HFF-Myc (cell line): ENCODE results near the gene CIDEA.
"Not testable (repeated sequence)": the region's sequence is repeated elsewhere in the genome, so short reads cannot be mapped to it uniquely, and the experiment has no call there.

Source experiments
- DNase-seq: peaks from one replicate; pipeline ENCODE4 v3.0.0-alpha.2; 2011; ENCODE audit warnings: low read depth; ENCODE audit errors: extremely low read depth
- H3K4me3 ChIP-seq: replicated peaks from 2 replicates; pipeline ENCODE4 v1.5.1; 2011; ENCODE audit warnings: low read depth, mild to moderate bottlenecking, control low read depth, low read length
- TF ChIP-seq, protein P1 (sequence below): IDR thresholded peaks from 2 replicates; pipeline ENCODE4 v1.5.1; 2012; ENCODE audit warnings: mild to moderate bottlenecking, low read depth, low read length, control low read depth; ENCODE audit errors: missing control alignments

The CIDEA gene

GRCh38 chr18:12238826-12239225 is 15.3 kb upstream of the CIDEA start:
- no peak overlapping the region for H3K4me3 ChIP-seq
- DNase-seq: no peak
- TF ChIP-seq, protein P1, sequence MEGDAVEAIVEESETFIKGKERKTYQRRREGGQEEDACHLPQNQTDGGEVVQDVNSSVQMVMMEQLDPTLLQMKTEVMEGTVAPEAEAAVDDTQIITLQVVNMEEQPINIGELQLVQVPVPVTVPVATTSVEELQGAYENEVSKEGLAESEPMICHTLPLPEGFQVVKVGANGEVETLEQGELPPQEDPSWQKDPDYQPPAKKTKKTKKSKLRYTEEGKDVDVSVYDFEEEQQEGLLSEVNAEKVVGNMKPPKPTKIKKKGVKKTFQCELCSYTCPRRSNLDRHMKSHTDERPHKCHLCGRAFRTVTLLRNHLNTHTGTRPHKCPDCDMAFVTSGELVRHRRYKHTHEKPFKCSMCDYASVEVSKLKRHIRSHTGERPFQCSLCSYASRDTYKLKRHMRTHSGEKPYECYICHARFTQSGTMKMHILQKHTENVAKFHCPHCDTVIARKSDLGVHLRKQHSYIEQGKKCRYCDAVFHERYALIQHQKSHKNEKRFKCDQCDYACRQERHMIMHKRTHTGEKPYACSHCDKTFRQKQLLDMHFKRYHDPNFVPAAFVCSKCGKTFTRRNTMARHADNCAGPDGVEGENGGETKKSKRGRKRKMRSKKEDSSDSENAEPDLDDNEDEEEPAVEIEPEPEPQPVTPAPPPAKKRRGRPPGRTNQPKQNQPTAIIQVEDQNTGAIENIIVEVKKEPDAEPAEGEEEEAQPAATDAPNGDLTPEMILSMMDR: no peak

DNA sequence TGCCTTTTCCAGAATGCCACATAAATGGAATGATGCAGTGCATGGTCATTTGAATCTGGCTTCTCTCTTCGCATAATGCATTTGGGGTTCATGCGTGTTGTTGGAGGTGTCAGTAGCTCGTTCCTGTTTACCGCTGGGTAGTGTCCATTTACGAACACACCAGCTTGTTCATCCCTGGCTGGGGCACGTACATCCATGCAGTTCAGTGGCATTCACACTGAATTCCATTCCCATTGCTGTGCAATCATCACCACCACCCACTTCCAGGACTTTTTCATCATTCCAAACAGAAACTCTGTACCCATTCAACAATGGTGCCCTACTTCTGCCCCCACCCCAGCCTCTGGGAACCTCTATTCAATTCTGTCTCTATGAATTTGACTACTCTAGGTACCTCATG is 14.7 kb upstream of the CIDEA start:
- TF ChIP-seq, protein P1: no peak
- DNase-seq: no peak
- H3K4me3 ChIP-seq: no peak overlapping the region

DNA sequence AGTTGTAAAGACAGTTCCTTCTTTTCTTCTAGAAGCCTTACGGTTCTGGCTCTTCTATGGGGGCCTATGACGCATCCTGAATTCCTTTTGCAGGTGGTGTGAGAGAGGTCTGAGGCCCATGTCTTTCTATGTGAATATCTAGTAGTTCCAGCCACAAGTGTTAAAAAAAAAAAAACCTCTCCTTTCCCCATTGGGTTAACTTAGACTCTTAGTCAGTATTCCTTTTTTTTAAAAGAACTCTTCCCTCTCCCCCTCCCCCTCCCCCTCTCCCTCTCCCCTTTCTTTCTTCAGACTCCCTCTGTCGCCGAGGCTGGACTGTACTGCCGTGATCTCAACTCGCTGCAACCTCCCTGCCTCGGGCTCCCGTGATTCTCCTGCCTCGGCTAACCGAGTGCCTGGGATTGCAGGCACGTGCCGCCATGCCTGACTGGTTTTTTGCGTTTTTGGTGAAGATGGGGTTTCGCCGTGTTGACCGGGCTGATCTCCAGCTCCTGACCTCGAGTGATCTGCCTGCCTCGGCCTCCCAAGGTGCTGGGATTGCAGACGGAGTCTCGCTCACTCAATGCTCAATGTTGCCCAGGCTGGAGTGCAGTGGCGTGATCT is 11.4 kb upstream of the CIDEA start:
- no peak for DNase-seq
- TF ChIP-seq, protein P1: no peak
- H3K4me3 ChIP-seq: no peak overlapping the region

- H3K4me3 ChIP-seq, DNase-seq: not testable (repeated sequence)
Measured at GRCh38 chr18:12243272-12243671, 10.9 kb upstream of the CIDEA start.

DNA sequence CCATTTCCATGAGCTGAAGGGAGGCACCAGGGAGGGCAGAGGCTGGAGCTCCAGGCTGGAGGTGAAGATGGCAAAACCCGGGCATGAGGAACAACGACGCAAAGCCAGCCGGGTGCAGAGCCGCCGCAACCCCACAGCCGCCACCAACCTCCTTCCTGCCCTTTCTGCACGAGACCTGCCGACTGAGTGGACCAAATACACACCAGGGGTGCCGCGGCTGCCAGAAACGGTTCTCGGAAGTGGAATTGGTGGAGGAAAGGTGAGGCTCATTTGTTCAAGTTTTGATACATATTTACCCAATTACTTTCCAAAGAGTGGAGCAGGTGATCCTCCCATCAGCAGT is 8.4 kb upstream of the CIDEA start:
- DNase-seq: no peak
- no peak overlapping the region for H3K4me3 ChIP-seq
- TF ChIP-seq, protein P1: no peak

- TF ChIP-seq, protein P1: peak; percentile 58
- H3K4me3 ChIP-seq: no peak overlapping the region
- no peak for DNase-seq
Measured at GRCh38 chr18:12246849-12247808, 7.0 kb upstream of the CIDEA start.

DNA sequence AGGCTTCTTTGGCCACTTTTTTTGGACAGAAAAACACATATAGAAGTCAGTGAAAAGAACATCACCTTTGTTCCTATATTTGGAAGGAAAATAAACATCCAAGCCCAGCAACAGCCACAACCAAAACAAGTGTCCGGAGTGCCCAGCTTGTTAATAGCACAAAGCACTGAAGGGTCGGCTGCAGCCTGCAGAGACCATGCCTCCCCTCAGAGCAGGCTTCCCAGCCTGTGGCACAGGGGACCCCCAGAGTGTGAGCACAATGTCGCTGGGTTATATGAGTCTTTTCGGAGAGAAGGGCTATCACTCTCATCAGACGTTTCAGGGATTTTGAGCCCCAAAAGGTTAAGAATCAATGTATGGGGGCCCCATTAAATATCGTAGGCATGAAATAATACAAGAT is 6.2 kb upstream of the CIDEA start:
- TF ChIP-seq, protein P1: no peak
- no peak overlapping the region for H3K4me3 ChIP-seq

More for the DNA sequence above, 6.2 kb upstream of the CIDEA start:
- DNase-seq: no peak
